ENCODE data around the gene IL17B. TPM values are rescaled to one million over a fixed set of nuclear protein-coding genes. Genes with fewer than 3 reads are reported as not detected.
A peak's percentile ranks its signal among the peaks of the same experiment; 100 is the strongest.

IL17B gene
- polyA plus RNA-seq, 1 experiment, result 0.24 TPM

DNA sequence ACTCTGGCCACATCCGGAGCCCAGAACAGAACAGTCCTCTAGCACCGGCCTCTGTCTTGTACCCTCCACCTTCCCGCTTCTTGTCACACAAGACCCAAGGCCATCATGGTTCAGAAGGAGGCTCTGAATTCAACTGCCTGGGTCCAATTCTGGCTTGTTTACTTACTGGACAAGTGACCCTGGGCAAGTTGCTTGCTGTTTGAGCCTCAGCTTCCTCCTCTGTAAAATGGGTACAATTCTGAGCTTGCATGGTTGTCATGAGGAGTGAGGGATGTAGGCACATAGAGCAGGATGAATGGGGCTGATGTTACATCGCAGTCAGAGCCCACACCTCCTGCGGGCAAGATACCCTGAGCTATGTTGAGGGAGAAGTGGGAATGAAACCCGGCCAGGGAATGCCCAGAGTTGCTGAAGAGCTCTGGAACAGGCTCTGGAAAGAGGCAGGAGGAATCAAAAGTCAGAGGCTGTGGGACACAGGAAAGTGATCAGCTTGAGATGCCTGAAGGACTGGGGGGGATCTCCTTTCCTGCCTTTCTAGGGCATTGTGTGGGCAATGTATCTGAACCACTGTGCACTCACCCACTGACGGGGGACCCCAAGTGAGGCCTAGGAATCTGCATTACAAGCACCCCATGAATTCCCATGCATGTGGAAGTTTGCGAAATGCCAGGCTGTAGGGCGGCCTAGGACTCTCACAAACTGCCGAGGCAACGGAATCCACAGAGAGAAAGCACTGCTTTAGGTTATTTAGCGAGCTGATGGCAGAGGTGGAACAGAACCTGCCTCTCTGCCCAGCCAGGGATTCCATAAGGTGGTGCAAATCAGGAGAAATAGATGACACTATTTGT is 29.4 kb upstream of the IL17B start:
- Histone ChIP-seq H3K4me3 (ENCODE audit: low read depth, low read length) (peak overlapping the region; percentile 75), H3K27me3 (ENCODE audit: control insufficient read depth, insufficient read depth, low read length) (no peaks in the 10 kb centered on the region), H3K27ac (ENCODE audit: low read depth, low read length) (peak overlapping the region; percentile 95), H3K9me3 (ENCODE audit: control insufficient read depth, insufficient read depth, low read length) (no peaks in the 10 kb centered on the region)
- ChIA-PET CTCF (interaction anchor here (0.6 to 3.3 kb wide), 3 partner anchors 24 to 156 kb away, joined by 3 to 16 read pairs (median 6); no protein-coding TSS in a partner anchor), POLR2A (interaction anchor here (0.6 to 6.4 kb wide), 9 partner anchors 9 to 154 kb away, joined by 3 to 95 read pairs (median 3); no protein-coding TSS in a partner anchor)
- TF ChIP-seq, protein P1, sequence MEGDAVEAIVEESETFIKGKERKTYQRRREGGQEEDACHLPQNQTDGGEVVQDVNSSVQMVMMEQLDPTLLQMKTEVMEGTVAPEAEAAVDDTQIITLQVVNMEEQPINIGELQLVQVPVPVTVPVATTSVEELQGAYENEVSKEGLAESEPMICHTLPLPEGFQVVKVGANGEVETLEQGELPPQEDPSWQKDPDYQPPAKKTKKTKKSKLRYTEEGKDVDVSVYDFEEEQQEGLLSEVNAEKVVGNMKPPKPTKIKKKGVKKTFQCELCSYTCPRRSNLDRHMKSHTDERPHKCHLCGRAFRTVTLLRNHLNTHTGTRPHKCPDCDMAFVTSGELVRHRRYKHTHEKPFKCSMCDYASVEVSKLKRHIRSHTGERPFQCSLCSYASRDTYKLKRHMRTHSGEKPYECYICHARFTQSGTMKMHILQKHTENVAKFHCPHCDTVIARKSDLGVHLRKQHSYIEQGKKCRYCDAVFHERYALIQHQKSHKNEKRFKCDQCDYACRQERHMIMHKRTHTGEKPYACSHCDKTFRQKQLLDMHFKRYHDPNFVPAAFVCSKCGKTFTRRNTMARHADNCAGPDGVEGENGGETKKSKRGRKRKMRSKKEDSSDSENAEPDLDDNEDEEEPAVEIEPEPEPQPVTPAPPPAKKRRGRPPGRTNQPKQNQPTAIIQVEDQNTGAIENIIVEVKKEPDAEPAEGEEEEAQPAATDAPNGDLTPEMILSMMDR (IDR thresholded peaks at IDR 0.05; ENCODE audit: low read depth, low read length), result no peak
- no peak for DNase-seq (ENCODE audit: low read depth, low spot score)

DNA sequence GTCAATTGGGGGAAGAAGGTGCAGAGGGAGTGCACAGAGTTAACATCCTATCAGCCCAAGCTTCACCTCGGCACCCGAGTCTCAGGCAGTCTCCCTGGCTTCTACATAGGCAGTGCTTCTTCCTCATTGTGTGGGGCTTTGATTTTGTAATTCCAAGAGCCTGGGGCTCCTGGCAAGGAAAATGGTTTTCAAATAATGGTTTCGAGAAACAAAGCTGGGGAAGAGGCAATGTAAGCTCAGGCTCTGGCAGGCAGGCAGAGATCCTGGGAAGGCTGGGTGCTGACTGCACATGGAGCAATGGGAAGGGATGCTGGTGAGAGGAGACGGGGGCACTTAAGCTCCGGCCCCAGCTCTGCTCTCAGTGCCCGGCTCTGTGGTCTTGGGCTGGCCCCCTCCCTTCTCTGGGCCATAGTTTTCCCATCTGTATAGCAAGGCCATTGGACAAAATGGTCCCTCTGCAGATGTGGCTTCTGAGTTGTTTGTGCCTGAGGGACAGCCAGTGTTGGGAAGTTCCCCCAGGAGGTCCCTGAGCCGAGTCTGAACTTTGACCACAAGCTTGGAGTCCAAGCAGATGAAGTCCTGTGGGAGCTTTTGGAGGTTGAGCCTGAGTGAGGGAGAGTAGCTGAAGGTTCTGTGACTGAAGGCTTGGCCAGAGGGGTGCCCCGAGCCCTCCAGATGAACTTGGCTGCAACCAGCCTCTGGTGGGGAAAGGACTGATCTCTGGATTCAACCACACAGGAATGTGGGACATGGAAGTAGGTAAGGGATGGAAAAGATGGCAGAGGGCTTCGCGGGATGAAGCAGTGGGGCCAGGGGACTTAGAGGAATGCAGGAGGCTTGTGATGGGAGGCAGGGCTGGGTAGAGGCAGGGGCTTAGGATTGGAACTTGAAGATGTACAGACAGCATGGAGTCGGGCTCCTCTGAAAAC is 28.5 kb upstream of the IL17B start:
- no peaks in the 10 kb centered on the region for H3K27me3 ChIP-seq (ENCODE audit: control insufficient read depth, insufficient read depth, low read length)
- ChIA-PET POLR2A (interaction anchor here (0.8 to 6.4 kb wide), 11 partner anchors 8 to 88 kb away, joined by 3 to 95 read pairs (median 6); no protein-coding TSS in a partner anchor), CTCF (interaction anchor here (1.0 to 3.3 kb wide), 5 partner anchors 21 to 39 kb away, joined by 3 to 16 read pairs (median 3); no protein-coding TSS in a partner anchor)
- TF ChIP-seq, protein P1 (IDR thresholded peaks at IDR 0.05; ENCODE audit: low read depth, low read length), result no peak
- H3K9me3 ChIP-seq (ENCODE audit: control insufficient read depth, insufficient read depth, low read length), result no peaks in the 10 kb centered on the region
- H3K4me3 ChIP-seq (ENCODE audit: low read depth, low read length), result peak overlapping the region; percentile 75
- no peak for DNase-seq (ENCODE audit: low read depth, low spot score)
- H3K27ac ChIP-seq (ENCODE audit: low read depth, low read length), result peak overlapping the region; percentile 95

DNA sequence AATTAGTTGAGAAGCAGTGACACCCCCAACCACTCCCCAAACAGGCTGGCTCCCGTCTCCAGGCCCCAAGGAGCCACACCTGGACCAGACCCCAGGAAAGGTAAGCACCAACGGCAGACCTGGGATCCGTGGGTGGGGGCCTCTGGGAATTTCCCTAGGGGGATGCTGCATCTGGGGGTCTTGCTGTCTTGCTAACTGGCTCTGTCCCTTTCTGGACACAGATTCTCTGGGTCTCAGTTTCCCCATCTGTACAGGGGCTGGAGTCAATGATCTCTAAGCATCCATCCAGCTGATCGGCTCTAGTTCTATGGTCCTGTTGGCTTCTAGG is 27.9 kb upstream of the IL17B start:
- ChIA-PET POLR2A (interaction anchor here (0.8 to 6.4 kb wide), 12 partner anchors 9 to 87 kb away, joined by 3 to 95 read pairs (median 7); partner anchors contain the start of gene PCYOX1L), CTCF (interaction anchor here (1.0 to 3.3 kb wide), 5 partner anchors 20 to 39 kb away, joined by 3 to 16 read pairs (median 3); no protein-coding TSS in a partner anchor)
- H3K4me3 ChIP-seq (ENCODE audit: low read depth, low read length), result peak overlapping the region; percentile 75

DNA sequence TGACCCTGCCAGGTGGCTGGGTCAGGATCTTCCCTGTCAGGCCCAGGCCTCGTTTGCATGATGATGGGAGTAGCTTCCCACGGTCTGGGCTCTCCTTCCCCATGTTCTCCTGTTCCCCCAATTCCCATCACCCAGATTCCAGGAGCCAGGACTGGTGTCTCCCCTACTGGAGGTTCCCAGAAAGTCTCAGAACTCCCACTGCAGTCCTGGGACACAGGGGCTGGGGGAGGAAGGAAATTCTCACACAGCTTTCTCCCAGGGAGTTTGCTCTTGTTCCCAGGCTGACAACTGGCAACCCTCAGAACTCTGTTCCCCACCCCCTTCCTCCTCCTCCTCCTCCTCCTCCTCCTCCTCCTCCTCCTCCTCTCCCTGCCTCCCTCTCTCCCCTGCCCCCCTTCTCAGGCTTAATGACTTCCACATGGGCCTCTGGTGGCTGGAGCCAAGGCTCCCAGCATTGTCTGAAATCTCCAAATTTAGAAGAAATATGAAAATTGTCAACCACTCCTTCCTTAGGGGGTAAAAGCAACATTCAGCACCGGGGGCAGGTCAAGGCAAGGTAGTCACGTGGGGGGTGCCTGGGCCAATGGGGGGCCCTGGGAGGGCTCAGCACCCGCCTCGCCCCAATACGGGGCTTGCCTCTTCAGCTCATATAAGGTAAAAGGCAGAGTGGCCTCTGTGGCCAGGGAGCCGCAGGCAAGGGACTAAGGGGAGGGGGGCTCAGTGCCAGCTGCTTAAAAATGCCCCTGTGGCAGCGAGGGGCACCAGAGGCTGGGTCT is 27.3 kb upstream of the IL17B start:
- Histone ChIP-seq H3K27me3 (ENCODE audit: control insufficient read depth, insufficient read depth, low read length) (no peaks in the 10 kb centered on the region), H3K27ac (ENCODE audit: low read depth, low read length) (peak overlapping the region; percentile 95), H3K9me3 (ENCODE audit: control insufficient read depth, insufficient read depth, low read length) (no peaks in the 10 kb centered on the region), H3K4me3 (ENCODE audit: low read depth, low read length) (peak overlapping the region; percentile 75)
- peak; percentile 88 for DNase-seq (ENCODE audit: low read depth, low spot score)
- ChIA-PET POLR2A (interaction anchor here (0.7 to 6.4 kb wide), 12 partner anchors 10 to 87 kb away, joined by 3 to 95 read pairs (median 7); partner anchors contain the start of gene PCYOX1L), CTCF (interaction anchor here (0.6 to 3.3 kb wide), 6 partner anchors 16 to 28 kb away, joined by 3 to 16 read pairs (median 3); no protein-coding TSS in a partner anchor)
- TF ChIP-seq, protein P1 (IDR thresholded peaks at IDR 0.05; ENCODE audit: low read depth, low read length), result peak; percentile 34

More for the DNA sequence above, 27.9 kb upstream of the IL17B start:
- Histone ChIP-seq H3K27me3 (ENCODE audit: control insufficient read depth, insufficient read depth, low read length) (no peaks in the 10 kb centered on the region), H3K9me3 (ENCODE audit: control insufficient read depth, insufficient read depth, low read length) (no peaks in the 10 kb centered on the region), H3K27ac (ENCODE audit: low read depth, low read length) (peak overlapping the region; percentile 95)
- DNase-seq (ENCODE audit: low read depth, low spot score), result no peak
- TF ChIP-seq, protein P1 (IDR thresholded peaks at IDR 0.05; ENCODE audit: low read depth, low read length), result no peak
